ENCODE data around the gene TNS3. TPM values are rescaled to one million over a fixed set of nuclear protein-coding genes. Genes with fewer than 3 reads are reported as not detected.

The TNS3 gene
- total and polyA plus RNA-seq, 9 of the 15 experiments (the other 6 are each of a cell fraction or from before 2014, with no cell fraction given): 0.20 TPM; not detected in 8

DNA sequence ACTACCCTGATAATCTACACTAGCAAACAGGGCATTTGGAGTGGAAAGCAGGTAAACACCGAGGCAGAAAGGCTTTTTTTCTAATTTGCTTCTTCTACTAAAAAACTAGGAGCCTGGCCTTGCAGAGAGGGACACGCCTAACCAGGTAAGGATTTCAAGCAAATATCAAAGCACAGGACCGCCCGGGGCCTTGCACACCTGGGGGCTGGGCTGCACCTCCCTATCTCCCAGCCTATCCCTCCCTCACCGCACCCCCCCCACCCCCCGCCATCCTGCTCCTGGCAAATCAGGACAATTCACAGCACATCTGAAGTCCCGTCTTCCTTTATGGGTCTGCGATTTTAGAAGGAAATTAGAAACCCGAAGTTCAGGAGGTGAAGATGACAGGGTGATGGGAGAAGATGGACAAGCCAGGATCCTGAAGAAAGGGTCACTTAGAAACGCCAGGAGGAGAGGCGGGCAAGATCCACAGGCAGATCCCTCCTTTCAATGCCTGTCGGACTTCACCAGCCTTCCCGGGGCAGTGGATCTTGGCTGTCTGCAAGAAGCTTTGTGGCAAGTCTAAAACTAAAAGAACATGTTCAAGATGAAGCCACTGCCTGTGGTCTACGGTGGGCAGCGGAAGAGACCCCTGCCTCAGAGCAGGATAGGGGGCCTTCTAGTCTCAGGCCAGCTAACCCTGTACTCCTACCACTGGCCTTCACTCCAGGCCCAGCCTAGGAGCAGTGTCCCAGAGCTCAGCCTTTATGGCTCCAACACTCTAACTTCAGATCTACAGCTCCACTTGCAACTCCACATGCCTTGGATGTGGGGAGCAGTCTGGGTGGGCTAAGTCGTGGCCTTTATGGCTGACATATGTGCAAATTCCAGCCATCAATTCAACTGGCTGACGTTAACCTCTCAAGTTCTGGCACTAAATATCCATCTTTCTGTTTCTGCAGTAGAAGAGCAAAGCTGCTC is 43.9 kb downstream of the TNS3 start (continued):
- TF ChIP-seq, protein P1, sequence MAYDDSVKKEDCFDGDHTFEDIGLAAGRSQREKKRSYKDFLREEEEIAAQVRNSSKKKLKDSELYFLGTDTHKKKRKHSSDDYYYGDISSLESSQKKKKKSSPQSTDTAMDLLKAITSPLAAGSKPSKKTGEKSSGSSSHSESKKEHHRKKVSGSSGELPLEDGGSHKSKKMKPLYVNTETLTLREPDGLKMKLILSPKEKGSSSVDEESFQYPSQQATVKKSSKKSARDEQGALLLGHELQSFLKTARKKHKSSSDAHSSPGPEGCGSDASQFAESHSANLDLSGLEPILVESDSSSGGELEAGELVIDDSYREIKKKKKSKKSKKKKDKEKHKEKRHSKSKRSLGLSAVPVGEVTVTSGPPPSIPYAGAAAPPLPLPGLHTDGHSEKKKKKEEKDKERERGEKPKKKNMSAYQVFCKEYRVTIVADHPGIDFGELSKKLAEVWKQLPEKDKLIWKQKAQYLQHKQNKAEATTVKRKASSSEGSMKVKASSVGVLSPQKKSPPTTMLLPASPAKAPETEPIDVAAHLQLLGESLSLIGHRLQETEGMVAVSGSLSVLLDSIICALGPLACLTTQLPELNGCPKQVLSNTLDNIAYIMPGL (CRISPR knock-in tag; IDR thresholded peaks at IDR 0.05): no peak
- TF ChIP-seq ZNF134 (CRISPR knock-in tag; conservative IDR thresholded peaks at IDR 0.05): no peak
- no peak for TF ChIP-seq LCOR (CRISPR knock-in tag; IDR thresholded peaks at IDR 0.05)
- no peak for TF ChIP-seq SOX6 (IDR thresholded peaks at IDR 0.05)
- TF ChIP-seq, protein P2, sequence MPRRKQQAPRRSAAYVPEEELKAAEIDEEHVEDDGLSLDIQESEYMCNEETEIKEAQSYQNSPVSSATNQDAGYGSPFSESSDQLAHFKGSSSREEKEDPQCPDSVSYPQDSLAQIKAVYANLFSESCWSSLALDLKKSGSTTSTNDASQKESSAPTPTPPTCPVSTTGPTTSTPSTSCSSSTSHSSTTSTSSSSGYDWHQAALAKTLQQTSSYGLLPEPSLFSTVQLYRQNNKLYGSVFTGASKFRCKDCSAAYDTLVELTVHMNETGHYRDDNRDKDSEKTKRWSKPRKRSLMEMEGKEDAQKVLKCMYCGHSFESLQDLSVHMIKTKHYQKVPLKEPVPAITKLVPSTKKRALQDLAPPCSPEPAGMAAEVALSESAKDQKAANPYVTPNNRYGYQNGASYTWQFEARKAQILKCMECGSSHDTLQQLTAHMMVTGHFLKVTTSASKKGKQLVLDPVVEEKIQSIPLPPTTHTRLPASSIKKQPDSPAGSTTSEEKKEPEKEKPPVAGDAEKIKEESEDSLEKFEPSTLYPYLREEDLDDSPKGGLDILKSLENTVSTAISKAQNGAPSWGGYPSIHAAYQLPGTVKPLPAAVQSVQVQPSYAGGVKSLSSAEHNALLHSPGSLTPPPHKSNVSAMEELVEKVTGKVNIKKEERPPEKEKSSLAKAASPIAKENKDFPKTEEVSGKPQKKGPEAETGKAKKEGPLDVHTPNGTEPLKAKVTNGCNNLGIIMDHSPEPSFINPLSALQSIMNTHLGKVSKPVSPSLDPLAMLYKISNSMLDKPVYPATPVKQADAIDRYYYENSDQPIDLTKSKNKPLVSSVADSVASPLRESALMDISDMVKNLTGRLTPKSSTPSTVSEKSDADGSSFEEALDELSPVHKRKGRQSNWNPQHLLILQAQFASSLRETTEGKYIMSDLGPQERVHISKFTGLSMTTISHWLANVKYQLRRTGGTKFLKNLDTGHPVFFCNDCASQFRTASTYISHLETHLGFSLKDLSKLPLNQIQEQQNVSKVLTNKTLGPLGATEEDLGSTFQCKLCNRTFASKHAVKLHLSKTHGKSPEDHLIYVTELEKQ (CRISPR knock-in tag; IDR thresholded peaks at IDR 0.05): no peak
- TF ChIP-seq, protein P3, sequence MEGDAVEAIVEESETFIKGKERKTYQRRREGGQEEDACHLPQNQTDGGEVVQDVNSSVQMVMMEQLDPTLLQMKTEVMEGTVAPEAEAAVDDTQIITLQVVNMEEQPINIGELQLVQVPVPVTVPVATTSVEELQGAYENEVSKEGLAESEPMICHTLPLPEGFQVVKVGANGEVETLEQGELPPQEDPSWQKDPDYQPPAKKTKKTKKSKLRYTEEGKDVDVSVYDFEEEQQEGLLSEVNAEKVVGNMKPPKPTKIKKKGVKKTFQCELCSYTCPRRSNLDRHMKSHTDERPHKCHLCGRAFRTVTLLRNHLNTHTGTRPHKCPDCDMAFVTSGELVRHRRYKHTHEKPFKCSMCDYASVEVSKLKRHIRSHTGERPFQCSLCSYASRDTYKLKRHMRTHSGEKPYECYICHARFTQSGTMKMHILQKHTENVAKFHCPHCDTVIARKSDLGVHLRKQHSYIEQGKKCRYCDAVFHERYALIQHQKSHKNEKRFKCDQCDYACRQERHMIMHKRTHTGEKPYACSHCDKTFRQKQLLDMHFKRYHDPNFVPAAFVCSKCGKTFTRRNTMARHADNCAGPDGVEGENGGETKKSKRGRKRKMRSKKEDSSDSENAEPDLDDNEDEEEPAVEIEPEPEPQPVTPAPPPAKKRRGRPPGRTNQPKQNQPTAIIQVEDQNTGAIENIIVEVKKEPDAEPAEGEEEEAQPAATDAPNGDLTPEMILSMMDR (IDR thresholded peaks at IDR 0.05 in 2 of 3, conservative IDR thresholded peaks at IDR 0.05 in 1 of 3; ENCODE audit: insufficient read depth in 2 of 3, low read depth in 1 of 3, low read length in 3 of 3): no peak
